Measurements from ENCODE around the gene KDM8.
"Not testable (repeated sequence)": the region's sequence is repeated elsewhere in the genome, so short reads cannot be mapped to it uniquely, and the experiment has no call there.

KDM8 gene

GRCh38 chr16:27240948-27241531 is 37.7 kb downstream of the KDM8 start:
- Histone ChIP-seq H3K9ac (ENCODE audit: low read length in 5 of 5) (peak overlapping the region in 1 of 5 donors; percentile 14), H3K4me1 (ENCODE audit: control insufficient read depth in 5 of 5, insufficient read depth in 5 of 5, low read length in 5 of 5) (peaks cover 26 to 88% (median 69%) of the 10 kb centered on the region in 5 donors), H3K27ac (ENCODE audit: low read depth, low read length) (peak overlapping the region; percentile 18)

GRCh38 chr16:27241658-27242057 is 38.3 kb downstream of the KDM8 start:
- peak overlapping the region; percentile 18 for H3K27ac ChIP-seq (ENCODE audit: low read depth, low read length)
- no peaks in the 10 kb centered on the region for H3K27me3 ChIP-seq (ENCODE audit: control insufficient read depth in 5 of 5, insufficient read depth in 4 of 5, low read length in 5 of 5)
- H3K9ac ChIP-seq (ENCODE audit: low read length in 5 of 5): no peak overlapping the region
- H3K36me3 ChIP-seq (ENCODE audit: control insufficient read depth in 5 of 5, insufficient read depth in 5 of 5, low read length in 5 of 5): no peaks in the 10 kb centered on the region
- H3K4me3 ChIP-seq (ENCODE audit: low read depth in 1 of 5, low read length in 5 of 5): no peak overlapping the region
- H3K4me1 ChIP-seq (ENCODE audit: control insufficient read depth in 5 of 5, insufficient read depth in 5 of 5, low read length in 5 of 5): peaks cover 26 to 82% (median 65%) of the 10 kb centered on the region in 5 donors
- no peaks in the 10 kb centered on the region for H3K9me3 ChIP-seq (ENCODE audit: control insufficient read depth in 5 of 5, low read length in 5 of 5)

More at GRCh38 chr16:27240948-27241531, 37.7 kb downstream of the KDM8 start:
- no peaks in the 10 kb centered on the region for H3K9me3 ChIP-seq (ENCODE audit: control insufficient read depth in 5 of 5, low read length in 5 of 5)
- H3K36me3 ChIP-seq (ENCODE audit: control insufficient read depth in 5 of 5, insufficient read depth in 5 of 5, low read length in 5 of 5): no peaks in the 10 kb centered on the region
- peak overlapping the region in 1 of 5 donors; percentile 2 for H3K4me3 ChIP-seq (ENCODE audit: low read depth in 1 of 5, low read length in 5 of 5)
- H3K27me3 ChIP-seq (ENCODE audit: control insufficient read depth in 5 of 5, insufficient read depth in 4 of 5, low read length in 5 of 5): no peaks in the 10 kb centered on the region

- H3K9ac ChIP-seq (ENCODE audit: low read length in 5 of 5): peak overlapping the region in 1 of 5 donors; percentile 42
- H3K9me3 ChIP-seq (ENCODE audit: control insufficient read depth in 5 of 5, low read length in 5 of 5): no peaks in the 10 kb centered on the region
- peaks cover 23 to 74% (median 60%) of the 10 kb centered on the region in 5 donors for H3K4me1 ChIP-seq (ENCODE audit: control insufficient read depth in 5 of 5, insufficient read depth in 5 of 5, low read length in 5 of 5)
- H3K36me3 ChIP-seq (ENCODE audit: control insufficient read depth in 5 of 5, insufficient read depth in 5 of 5, low read length in 5 of 5): no peaks in the 10 kb centered on the region
- no peaks in the 10 kb centered on the region for H3K27me3 ChIP-seq (ENCODE audit: control insufficient read depth in 5 of 5, insufficient read depth in 4 of 5, low read length in 5 of 5)
- peak overlapping the region in 4 of 5 donors; percentile 29 to 44 (median 36) for H3K4me3 ChIP-seq (ENCODE audit: low read depth in 1 of 5, low read length in 5 of 5)
- H3K27ac ChIP-seq (ENCODE audit: low read depth, low read length): peak overlapping the region; percentile 26
Observed at GRCh38 chr16:27242398-27242797, 39.1 kb downstream of the KDM8 start.

DNA sequence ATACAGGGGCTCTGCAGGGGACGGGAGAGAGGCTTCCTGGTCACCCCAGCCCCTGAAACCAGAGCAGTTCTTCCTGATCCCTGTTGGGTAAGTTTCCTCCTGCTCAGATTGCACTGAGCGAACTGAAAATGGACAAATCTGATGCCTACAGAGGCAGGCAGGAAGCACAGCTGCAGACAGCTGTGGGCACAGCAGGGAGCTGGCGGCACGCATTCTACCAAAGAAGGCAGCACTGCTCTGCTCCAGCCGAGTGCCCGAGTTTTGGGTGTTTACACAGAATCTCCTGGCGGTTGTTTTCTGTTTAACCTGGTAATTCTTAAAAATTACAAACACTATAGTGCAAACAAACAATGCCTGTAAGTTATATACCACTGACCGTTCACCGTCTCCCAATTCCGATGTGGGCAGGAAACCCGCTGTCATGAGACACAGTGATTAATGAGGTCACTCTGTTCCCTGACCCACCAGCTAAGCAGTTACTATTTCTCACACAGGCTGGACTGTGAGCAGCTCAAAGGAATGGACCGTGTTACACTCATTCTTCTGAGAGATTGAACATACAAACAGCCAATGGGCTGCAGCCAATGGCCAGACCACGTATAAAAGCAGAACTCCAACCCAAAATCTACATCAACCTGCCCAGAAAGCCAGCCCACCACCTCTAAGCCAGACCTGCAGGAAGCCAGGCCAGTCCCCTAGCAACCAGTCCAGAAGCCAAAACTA is 39.7 kb downstream of the KDM8 start:
- Histone ChIP-seq H3K36me3 (ENCODE audit: control insufficient read depth in 5 of 5, insufficient read depth in 5 of 5, low read length in 5 of 5) (no peaks in the 10 kb centered on the region), H3K27ac (ENCODE audit: low read depth, low read length) (peak overlapping the region; percentile 26), H3K9me3 (ENCODE audit: control insufficient read depth in 5 of 5, low read length in 5 of 5) (no peaks in the 10 kb centered on the region), H3K9ac (ENCODE audit: low read length in 5 of 5) (peak overlapping the region in 1 of 5 donors; percentile 42), H3K4me1 (ENCODE audit: control insufficient read depth in 5 of 5, insufficient read depth in 5 of 5, low read length in 5 of 5) (peaks cover 23 to 68% (median 54%) of the 10 kb centered on the region in 5 donors), H3K4me3 (ENCODE audit: low read depth in 1 of 5, low read length in 5 of 5) (peak overlapping the region in 4 of 5 donors; percentile 29 to 44 (median 36)), H3K27me3 (ENCODE audit: control insufficient read depth in 5 of 5, insufficient read depth in 4 of 5, low read length in 5 of 5) (no peaks in the 10 kb centered on the region)

GRCh38 chr16:27243725-27244362 is 40.5 kb downstream of the KDM8 start:
- Histone ChIP-seq H3K27ac (ENCODE audit: low read depth, low read length) (peak overlapping the region; percentile 10), H3K9me3 (ENCODE audit: control insufficient read depth in 5 of 5, low read length in 5 of 5) (no peaks in the 10 kb centered on the region), H3K36me3 (ENCODE audit: control insufficient read depth in 5 of 5, insufficient read depth in 5 of 5, low read length in 5 of 5) (no peaks in the 10 kb centered on the region), H3K27me3 (ENCODE audit: control insufficient read depth in 5 of 5, insufficient read depth in 4 of 5, low read length in 5 of 5) (no peaks in the 10 kb centered on the region), H3K4me3 (ENCODE audit: low read depth in 1 of 5, low read length in 5 of 5) (no peak overlapping the region), H3K9ac (ENCODE audit: low read length in 5 of 5) (peak overlapping the region in 1 of 5 donors; percentile 23), H3K4me1 (ENCODE audit: control insufficient read depth in 5 of 5, insufficient read depth in 5 of 5, low read length in 5 of 5) (peaks cover 23 to 62% (median 52%) of the 10 kb centered on the region in 5 donors)

DNA sequence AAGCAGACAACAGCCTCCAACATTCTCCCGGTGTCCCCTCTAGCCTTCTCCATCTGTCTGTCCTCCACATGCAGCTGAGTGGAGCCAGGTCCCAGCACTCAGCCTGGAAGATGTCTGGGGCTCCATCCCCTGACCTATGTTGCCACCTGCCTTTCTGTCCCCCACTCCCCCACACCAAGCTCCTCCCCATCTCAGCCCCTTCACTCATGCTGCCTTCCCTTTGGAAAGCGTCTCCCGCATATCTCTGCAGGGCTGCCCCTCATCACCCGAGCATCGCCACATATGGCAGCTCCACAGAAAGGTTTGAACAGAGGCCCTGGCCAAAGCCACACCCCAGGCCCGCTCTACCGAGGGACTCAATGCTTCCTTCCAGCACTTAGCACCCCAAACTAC is 41.0 kb downstream of the KDM8 start:
- Histone ChIP-seq H3K4me3 (ENCODE audit: low read depth in 1 of 5, low read length in 5 of 5) (no peak overlapping the region), H3K4me1 (ENCODE audit: control insufficient read depth in 5 of 5, insufficient read depth in 5 of 5, low read length in 5 of 5) (peaks cover 23 to 62% (median 52%) of the 10 kb centered on the region in 5 donors), H3K9ac (ENCODE audit: low read length in 5 of 5) (peak overlapping the region in 1 of 5 donors; percentile 17), H3K36me3 (ENCODE audit: control insufficient read depth in 5 of 5, insufficient read depth in 5 of 5, low read length in 5 of 5) (no peaks in the 10 kb centered on the region), H3K27ac (ENCODE audit: low read depth, low read length) (peak overlapping the region; percentile 60), H3K27me3 (ENCODE audit: control insufficient read depth in 5 of 5, insufficient read depth in 4 of 5, low read length in 5 of 5) (no peaks in the 10 kb centered on the region), H3K9me3 (ENCODE audit: control insufficient read depth in 5 of 5, low read length in 5 of 5) (no peaks in the 10 kb centered on the region)

- peak overlapping the region in 1 of 5 donors; percentile 17 for H3K9ac ChIP-seq (ENCODE audit: low read length in 5 of 5)
- peaks cover 23 to 55% (median 52%) of the 10 kb centered on the region in 5 donors for H3K4me1 ChIP-seq (ENCODE audit: control insufficient read depth in 5 of 5, insufficient read depth in 5 of 5, low read length in 5 of 5)
- peak overlapping the region; percentile 60 for H3K27ac ChIP-seq (ENCODE audit: low read depth, low read length)
- no peaks in the 10 kb centered on the region for H3K27me3 ChIP-seq (ENCODE audit: control insufficient read depth in 5 of 5, insufficient read depth in 4 of 5, low read length in 5 of 5)
- no peaks in the 10 kb centered on the region for H3K36me3 ChIP-seq (ENCODE audit: control insufficient read depth in 5 of 5, insufficient read depth in 5 of 5, low read length in 5 of 5)
- no peaks in the 10 kb centered on the region for H3K9me3 ChIP-seq (ENCODE audit: control insufficient read depth in 5 of 5, low read length in 5 of 5)
- H3K4me3 ChIP-seq (ENCODE audit: low read depth in 1 of 5, low read length in 5 of 5): peak overlapping the region in 3 of 5 donors; percentile 11 to 29 (median 25)
Observed at GRCh38 chr16:27245276-27246172, 42.2 kb downstream of the KDM8 start.

DNA sequence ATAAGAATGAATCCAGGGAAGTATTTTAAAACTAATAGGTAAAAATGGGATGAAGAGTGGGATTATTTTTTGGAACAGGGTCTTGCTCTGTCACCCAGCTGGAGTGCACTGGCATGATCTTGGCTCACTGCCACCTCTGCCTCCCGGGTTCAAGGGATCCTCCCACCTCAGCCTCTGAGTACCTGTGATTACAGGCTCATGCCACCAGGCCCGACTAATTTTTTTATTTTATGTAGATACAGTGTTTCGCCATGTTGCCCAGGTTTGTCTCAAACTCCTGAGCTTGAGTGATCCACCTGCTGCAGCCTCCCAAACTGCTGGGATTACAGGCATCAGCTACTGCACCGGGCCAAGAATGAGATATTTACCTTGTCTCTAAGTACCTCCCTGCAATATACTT is 43.1 kb downstream of the KDM8 start:
- Histone ChIP-seq H3K4me3 (ENCODE audit: low read depth in 1 of 5, low read length in 5 of 5) (no peak overlapping the region), H3K36me3 (ENCODE audit: control insufficient read depth in 5 of 5, insufficient read depth in 5 of 5, low read length in 5 of 5) (no peaks in the 10 kb centered on the region), H3K9ac (ENCODE audit: low read length in 5 of 5) (no peak overlapping the region), H3K9me3 (ENCODE audit: control insufficient read depth in 5 of 5, low read length in 5 of 5) (no peaks in the 10 kb centered on the region), H3K4me1 (ENCODE audit: control insufficient read depth in 5 of 5, insufficient read depth in 5 of 5, low read length in 5 of 5) (peaks cover 23 to 46% (median 44%) of the 10 kb centered on the region in 5 donors), H3K27me3 (ENCODE audit: control insufficient read depth in 5 of 5, insufficient read depth in 4 of 5, low read length in 5 of 5) (no peaks in the 10 kb centered on the region), H3K27ac (ENCODE audit: low read depth, low read length) (peak overlapping the region; percentile 60)

GRCh38 chr16:27247076-27247475 is 43.8 kb downstream of the KDM8 start:
- H3K4me3 ChIP-seq (ENCODE audit: low read depth in 1 of 5, low read length in 5 of 5); H3K9me3 ChIP-seq (ENCODE audit: control insufficient read depth in 5 of 5, low read length in 5 of 5); H3K36me3 ChIP-seq (ENCODE audit: control insufficient read depth in 5 of 5, insufficient read depth in 5 of 5, low read length in 5 of 5); H3K9ac ChIP-seq (ENCODE audit: low read length in 5 of 5); H3K27me3 ChIP-seq (ENCODE audit: control insufficient read depth in 5 of 5, insufficient read depth in 4 of 5, low read length in 5 of 5): not testable (repeated sequence)
- peak overlapping the region; percentile 60 for H3K27ac ChIP-seq (ENCODE audit: low read depth, low read length)
- peaks cover 18 to 39% (median 37%) of the 10 kb centered on the region in 5 donors for H3K4me1 ChIP-seq (ENCODE audit: control insufficient read depth in 5 of 5, insufficient read depth in 5 of 5, low read length in 5 of 5)

All from subcutaneous abdominal adipose tissue (tissue), 5 donors.